GM19043 (cell line): ENCODE data around the gene ANTXR1.

Source experiments
- ATAC-seq: cut with Tn5 transposase; IDR thresholded peaks from one replicate; pipeline ENCODE4 v1.9.1; 2021; ENCODE audit warnings: low read depth; ENCODE audit not compliant: unreplicated experiment

Gene ANTXR1

GRCh38 chr2:69201259-69201658 lies 188.3 kb downstream of the ANTXR1 start:
- ATAC-seq, result no peak

GRCh38 chr2:69202327-69202726 lies 189.3 kb downstream of the ANTXR1 start:
- no peak for ATAC-seq

- ATAC-seq, result no peak
Measured at GRCh38 chr2:69203166-69203985, 190.4 kb downstream of the ANTXR1 start.

GRCh38 chr2:69204654-69205053 lies 191.7 kb downstream of the ANTXR1 start:
- no peak for ATAC-seq

- no peak for ATAC-seq
Measured at GRCh38 chr2:69205076-69205475, 192.1 kb downstream of the ANTXR1 start.

GRCh38 chr2:69205491-69205890 lies 192.5 kb downstream of the ANTXR1 start:
- ATAC-seq, result no peak

GRCh38 chr2:69208023-69208595 lies 195.1 kb downstream of the ANTXR1 start:
- no peak for ATAC-seq

GRCh38 chr2:69209482-69209881 lies 196.5 kb downstream of the ANTXR1 start:
- ATAC-seq, result no peak

GRCh38 chr2:69210385-69210784 lies 197.4 kb downstream of the ANTXR1 start:
- no peak for ATAC-seq

- ATAC-seq, result no peak
Measured at GRCh38 chr2:69211048-69211447, 198.1 kb downstream of the ANTXR1 start.

GRCh38 chr2:69211686-69212085 lies 198.7 kb downstream of the ANTXR1 start:
- no peak for ATAC-seq

GRCh38 chr2:69212238-69213028 lies 199.5 kb downstream of the ANTXR1 start:
- no peak for ATAC-seq

- ATAC-seq, result no peak
Measured at GRCh38 chr2:69213201-69213600, 200.2 kb downstream of the ANTXR1 start.

GRCh38 chr2:69213782-69214181 lies 200.8 kb downstream of the ANTXR1 start:
- ATAC-seq, result no peak

GRCh38 chr2:69214898-69215297 lies 201.9 kb downstream of the ANTXR1 start:
- ATAC-seq, result no peak

- no peak for ATAC-seq
Measured at GRCh38 chr2:69216535-69217332, 203.8 kb downstream of the ANTXR1 start.

- ATAC-seq, result no peak
Measured at GRCh38 chr2:69217333-69218080, 204.5 kb downstream of the ANTXR1 start.

- ATAC-seq, result no peak
Measured at GRCh38 chr2:69221512-69221911, 208.5 kb downstream of the ANTXR1 start.

- no peak for ATAC-seq
Measured at GRCh38 chr2:69221960-69222751, 209.2 kb downstream of the ANTXR1 start.
